ENCODE measurements around the gene FAM9C.
"Not testable (repeated sequence)": the region's sequence is repeated elsewhere in the genome, so short reads cannot be mapped to it uniquely, and the experiment has no call there.

FAM9C gene

GRCh38 chrX:13029637-13029886, 14.9 kb downstream of the FAM9C start:
- Mint-ChIP-seq H3K9me3 (peaks cover 0 to 3% of the 10 kb centered on the region in 2 donors), H3K27ac (peak overlapping the region; percentile 74 to 96), H3K4me1 (peaks cover 65% of the 10 kb centered on the region), H3K4me3 (peak overlapping the region; percentile 50 to 73), H3K27me3 (no peaks in the 10 kb centered on the region)
- no peak for DNase-seq
- no peak for ATAC-seq

- Mint-ChIP-seq H3K27me3 (no peaks in the 10 kb centered on the region), H3K4me3 (peak overlapping the region; percentile 50 to 73), H3K27ac (peak overlapping the region; percentile 74 to 96), H3K4me1 (peaks cover 68% of the 10 kb centered on the region), H3K9me3 (peaks cover 0 to 3% of the 10 kb centered on the region in 2 donors)
- no peak for ATAC-seq
- DNase-seq: no peak
Observed at GRCh38 chrX:13028871-13029636, 15.4 kb downstream of the FAM9C start.

DNA sequence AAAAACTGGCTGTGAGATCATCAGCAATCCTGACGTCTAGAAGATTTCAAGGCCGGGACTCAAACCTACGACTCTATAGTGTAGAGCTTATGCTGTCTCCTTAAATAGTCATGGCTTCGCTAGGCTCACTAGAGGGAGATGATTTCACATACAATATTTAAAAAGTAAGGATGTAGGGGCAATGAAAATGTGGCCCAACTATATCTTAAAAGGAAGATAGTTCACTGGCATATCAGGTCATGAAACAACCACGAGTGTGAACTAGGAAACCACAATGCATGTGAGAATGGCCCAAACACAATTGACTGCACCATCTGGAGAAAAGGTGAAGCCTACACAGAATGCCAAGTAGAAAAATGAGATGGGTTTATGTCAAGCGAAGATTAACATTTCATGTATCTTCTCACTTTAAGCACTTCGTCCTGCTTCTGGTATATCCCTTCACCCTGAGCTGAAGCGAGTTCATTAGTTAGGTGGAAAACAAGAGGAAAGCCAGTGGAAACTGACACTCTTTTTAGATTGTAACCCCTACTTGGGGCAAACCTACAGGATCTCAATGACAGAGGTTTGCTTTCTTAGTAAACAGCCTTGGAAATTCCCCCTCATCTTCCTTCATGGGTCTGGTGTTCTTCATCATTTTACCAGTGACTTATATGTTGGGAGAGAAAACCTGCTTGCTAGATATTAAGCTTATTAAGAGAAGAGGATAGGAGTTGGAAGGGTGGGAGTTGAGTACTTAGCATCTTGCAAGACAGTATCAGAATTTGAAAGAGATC, 17.4 kb downstream of the FAM9C start:
- ATAC-seq (peak; percentile 81), DNase-seq (no peak)
- Mint-ChIP-seq H3K9me3 (peaks cover 0 to 3% of the 10 kb centered on the region in 2 donors), H3K4me3 (peak overlapping the region; percentile 17 to 62), H3K27me3 (no peaks in the 10 kb centered on the region), H3K27ac (peak overlapping the region in 1 of 2 donors; percentile 47), H3K4me1 (peaks cover 87% of the 10 kb centered on the region)

- peaks cover 77% of the 10 kb centered on the region for H3K4me1 Mint-ChIP-seq
- H3K9me3 Mint-ChIP-seq: peaks cover 0 to 3% of the 10 kb centered on the region in 2 donors
- H3K27ac Mint-ChIP-seq: peak overlapping the region in 1 of 2 donors; percentile 90
- H3K4me3 Mint-ChIP-seq: peak overlapping the region in 1 of 2 donors; percentile 3
- H3K27me3 Mint-ChIP-seq: no peaks in the 10 kb centered on the region
- no peak for ATAC-seq
- DNase-seq: no peak
Observed at GRCh38 chrX:13024986-13025385, 19.4 kb downstream of the FAM9C start.

DNA sequence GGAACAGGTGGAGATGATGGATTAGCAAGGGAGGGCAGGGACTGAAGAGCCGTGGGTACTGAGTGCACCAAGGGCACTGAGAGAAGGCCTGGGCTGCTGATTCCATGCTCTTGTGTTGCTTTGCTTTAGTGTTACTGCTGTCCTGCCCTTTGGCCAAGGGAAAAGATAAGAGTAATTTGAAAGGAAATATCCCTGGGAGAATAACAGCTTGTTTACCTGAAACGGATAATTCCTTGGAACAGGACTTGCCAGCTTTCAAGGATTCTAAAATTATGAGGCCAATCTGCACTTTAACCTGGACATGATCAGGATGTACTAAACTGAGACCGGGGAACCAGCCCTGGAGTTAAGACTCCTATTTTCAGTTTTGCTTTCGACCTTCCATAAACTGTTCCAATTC, 20.4 kb downstream of the FAM9C start:
- Mint-ChIP-seq H3K27ac (peak overlapping the region; percentile 67 to 93), H3K27me3 (no peaks in the 10 kb centered on the region), H3K4me3 (no peak overlapping the region), H3K9me3 (peaks cover 0 to 3% of the 10 kb centered on the region in 2 donors), H3K4me1 (peaks cover 67% of the 10 kb centered on the region)
- DNase-seq (no peak), ATAC-seq (no peak)

DNA sequence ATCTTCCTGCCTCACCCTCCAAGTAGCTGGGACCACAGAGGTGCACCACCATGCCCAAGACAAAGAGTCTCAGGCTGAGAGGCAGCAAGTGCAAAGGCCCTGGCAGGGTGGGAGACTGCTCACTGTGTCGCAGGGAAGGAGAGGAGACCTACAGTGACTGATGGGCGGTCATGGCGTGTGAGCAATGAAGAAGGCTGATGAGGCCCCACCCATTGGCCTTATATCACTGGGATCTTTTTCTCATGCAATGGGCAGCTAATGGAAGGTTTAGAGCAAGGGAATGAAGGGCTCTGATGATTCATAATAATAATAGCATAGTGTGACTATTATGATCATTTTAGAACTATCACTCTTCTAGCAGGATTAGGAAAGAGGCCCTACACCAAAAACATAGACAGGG, 20.9 kb downstream of the FAM9C start:
- H3K4me3 Mint-ChIP-seq: peak overlapping the region; percentile 42 to 68

DNA sequence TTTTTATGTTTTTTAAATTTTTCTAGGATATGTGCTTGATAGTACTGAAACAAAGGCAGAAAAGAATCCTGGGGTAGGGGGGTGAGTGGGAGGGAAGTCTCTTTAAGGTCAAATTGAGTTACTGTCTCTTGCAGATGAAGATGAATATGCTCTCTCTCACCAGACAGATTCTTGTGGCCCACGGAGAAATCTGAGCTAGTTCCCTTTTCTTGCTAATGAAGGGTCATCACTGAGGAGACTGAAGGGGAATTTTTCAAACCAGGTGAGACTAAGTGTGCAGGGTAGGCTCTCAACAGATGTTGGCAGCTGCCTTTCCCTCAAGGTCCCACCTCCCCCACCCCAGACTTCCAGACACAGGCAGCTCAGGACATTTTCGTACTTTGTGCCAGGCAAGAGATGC, 21.5 kb downstream of the FAM9C start:
- DNase-seq: no peak
- Mint-ChIP-seq H3K4me3 (peak overlapping the region; percentile 9 to 26), H3K4me1 (peaks cover 56% of the 10 kb centered on the region), H3K27ac (peak overlapping the region in 1 of 2 donors; percentile 61), H3K27me3 (no peaks in the 10 kb centered on the region), H3K9me3 (peaks cover 0 to 3% of the 10 kb centered on the region in 2 donors)
- no peak for ATAC-seq

More for the DNA sequence above, 20.9 kb downstream of the FAM9C start:
- peak overlapping the region; percentile 67 to 93 for H3K27ac Mint-ChIP-seq
- H3K9me3 Mint-ChIP-seq: peaks cover 0 to 3% of the 10 kb centered on the region in 2 donors
- H3K4me1 Mint-ChIP-seq: peaks cover 63% of the 10 kb centered on the region
- no peak for ATAC-seq
- no peak for DNase-seq
- no peaks in the 10 kb centered on the region for H3K27me3 Mint-ChIP-seq

GRCh38 chrX:13016731-13017130, 27.7 kb downstream of the FAM9C start:
- H3K4me1 Mint-ChIP-seq: peaks cover 48% of the 10 kb centered on the region
- ATAC-seq, H3K4me3 Mint-ChIP-seq, DNase-seq, H3K27ac Mint-ChIP-seq, H3K9me3 Mint-ChIP-seq, H3K27me3 Mint-ChIP-seq: not testable (repeated sequence)

- Mint-ChIP-seq H3K27me3 (no peaks in the 10 kb centered on the region), H3K27ac (no peak overlapping the region), H3K9me3 (no peaks in the 10 kb centered on the region), H3K4me1 (peaks cover 48% of the 10 kb centered on the region), H3K4me3 (peak overlapping the region in 1 of 2 donors; percentile 26)
- ATAC-seq: no peak
- DNase-seq: no peak
Observed at GRCh38 chrX:13015536-13016236, 28.7 kb downstream of the FAM9C start.

DNA sequence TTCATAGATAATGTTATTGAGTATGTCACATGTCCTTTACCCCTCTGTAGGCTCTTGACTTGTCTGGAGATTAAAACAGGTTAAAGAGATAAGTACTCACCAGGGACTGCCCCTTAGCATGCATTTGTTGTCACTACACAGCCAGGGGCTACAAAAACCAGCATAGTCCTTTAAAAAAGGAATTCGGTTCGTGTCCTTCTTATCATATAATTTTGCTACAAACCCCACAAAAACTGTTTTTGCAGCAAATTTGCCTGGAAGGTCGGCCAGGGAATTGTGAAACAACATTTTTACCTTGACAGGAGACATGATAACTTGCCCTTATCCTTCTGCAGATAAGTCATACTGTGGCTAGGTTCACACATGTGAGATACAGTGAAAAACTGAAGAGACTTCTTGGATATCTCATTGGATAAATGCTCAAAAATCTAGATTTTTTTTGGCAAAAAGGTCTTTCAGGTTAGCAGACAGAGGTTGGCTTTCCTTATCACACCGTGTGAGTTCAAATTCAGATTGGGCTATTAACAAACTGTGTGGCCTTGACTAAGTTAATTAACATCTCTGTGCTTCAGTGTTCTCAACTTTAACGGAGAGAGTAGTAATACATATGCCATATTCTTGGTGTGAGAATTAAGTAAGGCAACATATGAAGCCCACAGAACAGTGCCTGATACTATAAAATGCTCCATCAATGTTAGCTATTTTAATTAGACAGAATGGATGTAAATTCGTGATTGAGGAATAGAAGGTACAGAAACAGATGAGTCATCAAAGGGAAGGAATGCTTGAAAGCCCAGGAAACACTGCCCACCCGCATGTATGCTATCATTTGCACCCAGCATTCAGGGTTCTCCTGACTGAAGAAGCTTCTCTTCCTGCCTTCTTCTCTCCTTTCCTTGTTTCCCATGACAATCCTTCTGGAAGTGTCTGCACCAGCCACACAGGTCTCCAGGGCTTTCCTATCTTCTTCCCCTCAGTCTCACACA, 30.0 kb downstream of the FAM9C start:
- Mint-ChIP-seq H3K27ac (peak overlapping the region in 1 of 2 donors; percentile 57), H3K27me3 (no peaks in the 10 kb centered on the region), H3K4me3 (peak overlapping the region; percentile 29 to 75), H3K4me1 (peaks cover 48% of the 10 kb centered on the region), H3K9me3 (no peaks in the 10 kb centered on the region)
- ATAC-seq (peak; percentile 61), DNase-seq (no peak)

DNA sequence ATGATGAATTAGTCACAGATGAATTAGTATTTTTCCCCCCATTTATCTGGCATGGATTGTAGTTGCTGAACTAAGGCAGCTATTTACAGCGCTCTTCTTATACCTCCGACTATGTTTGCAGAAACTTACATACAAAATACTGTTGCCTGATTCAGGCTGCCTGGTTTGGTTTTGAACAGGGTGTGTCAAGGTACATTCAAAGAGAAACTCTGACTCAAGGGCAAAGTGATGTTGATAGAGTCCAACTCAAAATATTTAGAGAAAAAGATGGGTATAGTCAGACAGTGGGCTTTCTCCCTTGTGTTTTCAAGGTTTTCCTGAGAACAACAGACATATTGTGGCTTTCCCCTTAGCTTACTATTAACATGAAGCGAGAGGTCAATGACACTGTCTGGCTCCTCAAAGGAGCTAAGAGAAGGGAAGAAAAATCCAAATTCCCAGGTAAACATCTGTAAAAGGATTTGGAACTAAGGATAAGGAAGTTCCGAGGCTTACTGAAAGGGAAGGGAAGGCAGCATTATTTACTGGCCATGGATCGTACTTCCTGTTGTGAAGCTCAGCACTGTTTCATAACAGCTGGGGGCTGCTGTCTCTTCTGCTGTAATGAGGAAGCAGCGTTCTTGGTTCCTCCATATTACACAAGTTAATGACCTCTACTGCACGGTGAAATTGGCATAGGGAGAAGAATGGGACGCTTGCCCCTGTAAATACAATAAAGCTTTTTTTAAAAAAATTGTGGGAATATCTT, 30.9 kb downstream of the FAM9C start:
- Mint-ChIP-seq H3K27ac (peak overlapping the region; percentile 13 to 63), H3K9me3 (no peaks in the 10 kb centered on the region), H3K4me1 (peaks cover 50% of the 10 kb centered on the region), H3K4me3 (peak overlapping the region; percentile 57 to 75), H3K27me3 (no peaks in the 10 kb centered on the region)
- DNase-seq: no peak
- ATAC-seq: peak; percentile 95

DNA sequence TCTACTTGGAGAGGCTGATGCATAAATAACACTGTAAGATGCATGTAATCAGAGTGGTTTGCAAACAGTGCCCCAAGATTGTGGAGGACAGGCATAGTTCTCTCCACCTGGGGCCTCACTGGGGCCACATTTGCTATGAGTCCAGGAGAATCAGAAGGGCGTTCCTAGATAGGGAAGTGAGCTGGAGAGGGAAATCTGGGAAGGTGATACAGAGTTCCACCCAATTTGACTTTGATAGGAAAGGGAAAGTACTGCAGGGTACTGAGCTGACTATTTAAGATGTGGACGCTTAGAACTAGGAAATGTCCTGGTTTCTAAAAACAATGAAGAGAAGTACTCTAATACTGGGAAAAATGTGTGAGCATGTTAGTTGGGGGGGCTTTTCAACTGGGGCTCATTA, 33.9 kb downstream of the FAM9C start:
- Mint-ChIP-seq H3K27me3 (no peaks in the 10 kb centered on the region), H3K27ac (no peak overlapping the region), H3K9me3 (no peaks in the 10 kb centered on the region), H3K4me3 (no peak overlapping the region), H3K4me1 (peaks cover 60% of the 10 kb centered on the region)
- DNase-seq: no peak
- ATAC-seq: no peak

GRCh38 chrX:13009844-13010243, 34.6 kb downstream of the FAM9C start:
- Mint-ChIP-seq H3K27me3 (no peaks in the 10 kb centered on the region), H3K27ac (no peak overlapping the region), H3K9me3 (no peaks in the 10 kb centered on the region), H3K4me1 (peaks cover 61% of the 10 kb centered on the region), H3K4me3 (no peak overlapping the region)
- ATAC-seq: no peak
- no peak for DNase-seq

- ATAC-seq (no peak), DNase-seq (no peak)
- no peaks in the 10 kb centered on the region for H3K27me3 Mint-ChIP-seq
- H3K4me3 Mint-ChIP-seq: no peak overlapping the region
- peaks cover 61% of the 10 kb centered on the region for H3K4me1 Mint-ChIP-seq
- H3K9me3 Mint-ChIP-seq: no peaks in the 10 kb centered on the region
- H3K27ac Mint-ChIP-seq: no peak overlapping the region
Observed at GRCh38 chrX:13009273-13009672, 35.1 kb downstream of the FAM9C start.

All from stimulated activated naive CD8-positive, alpha-beta T cell treated with anti-CD3 and anti-CD28 coated beads, Interleukin-15, amount 100 ng/mL, for 72 hours (primary cell).